Measurements from ENCODE around the gene KDM1A. TPM values are rescaled to one million over a fixed set of nuclear protein-coding genes. Genes with fewer than 3 reads are reported as not detected.

The KDM1A gene
- total and polyA plus RNA-seq, 9 of the 15 experiments (the other 6 are each of a cell fraction or from before 2014, with no cell fraction given), result 59.2 to 181 (median 168) TPM

- peak; percentile 71 to 72; a peak in 2 of 4 replicates for TF ChIP-seq SIN3A (IDR thresholded peaks at IDR 0.05; ENCODE audit: borderline replicate concordance in 2 of 2, control insufficient read depth in 1 of 2, low read depth in 2 of 2, low read length in 2 of 2)
- peak; percentile 80; the same call in 1 of the 2 replicates for TF ChIP-seq ZNF431 (CRISPR knock-in tag; IDR thresholded peaks at IDR 0.05)
- TF ChIP-seq NFATC3 (IDR thresholded peaks at IDR 0.05), result 0 out of 2 replicates have a peak, but pooled peaks have one; percentile 38
- TF ChIP-seq TARDBP (IDR thresholded peaks at IDR 0.05), result peak; percentile 92
- no peak for TF ChIP-seq ZBTB8A (IDR thresholded peaks at IDR 0.05; ENCODE audit: partially characterized antibody)
- peak; percentile 82 for TF ChIP-seq ERF (CRISPR knock-in tag; IDR thresholded peaks at IDR 0.05)
- TF ChIP-seq ZNF76 (CRISPR knock-in tag; IDR thresholded peaks at IDR 0.05; ENCODE audit: borderline replicate concordance), result peak; percentile 96
- no peak for TF ChIP-seq PHB (CRISPR knock-in tag; IDR thresholded peaks at IDR 0.05)
- TF ChIP-seq ZNF668 (CRISPR knock-in tag; IDR thresholded peaks at IDR 0.05), result peak; percentile 51; the same call in 1 of the 2 replicates
- no peak for TF ChIP-seq ZNF586 (CRISPR knock-in tag; conservative IDR thresholded peaks at IDR 0.05)
- TF ChIP-seq POLR2AphosphoS2 (IDR thresholded peaks at IDR 0.05; ENCODE audit: low read length), result no peak; the same call in 1 of the 2 replicates
- peak; percentile 71; the same call in 1 of the 2 replicates for TF ChIP-seq NFIC (IDR thresholded peaks at IDR 0.05)
- TF ChIP-seq TCF7 (IDR thresholded peaks at IDR 0.05; ENCODE audit: borderline replicate concordance), result peak; percentile 93
- no peak for TF ChIP-seq CREB3 (tag; conservative IDR thresholded peaks at IDR 0.05; ENCODE audit: low read depth)
- TF ChIP-seq POLR3G (IDR thresholded peaks at IDR 0.05; ENCODE audit: extremely low read depth, insufficient read length, insufficient replicate concordance), result no peak
- TF ChIP-seq CCAR2 (IDR thresholded peaks at IDR 0.05; ENCODE audit: low read depth, low read length), result no peak
- TF ChIP-seq ATF3 (IDR thresholded peaks at IDR 0.05), result no peak
- TF ChIP-seq ATF3 (CRISPR knock-in tag; conservative IDR thresholded peaks at IDR 0.05), result peak; percentile 85
- TF ChIP-seq SIN3B (IDR thresholded peaks at IDR 0.05; ENCODE audit: low read depth), result peak; percentile 65; the same call in 1 of the 2 replicates
- peak; percentile 93 for TF ChIP-seq TAF9B (IDR thresholded peaks at IDR 0.05; ENCODE audit: partially characterized antibody)
- TF ChIP-seq ZNF24 (IDR thresholded peaks at IDR 0.05), result peak; percentile 76; the same call in 1 of the 2 replicates
- peak in 1 of 2 experiments; percentile 82; a peak in 2 of 4 replicates for TF ChIP-seq RCOR1 (IDR thresholded peaks at IDR 0.05; ENCODE audit: borderline replicate concordance in 1 of 2, low read depth in 2 of 2, low read length in 2 of 2)
- peak; percentile 99 for TF ChIP-seq CXXC5 (CRISPR knock-in tag; IDR thresholded peaks at IDR 0.05)
- TF ChIP-seq CREB1 (IDR thresholded peaks at IDR 0.05), result peak; percentile 77
- peak; percentile 80 for TF ChIP-seq CREB1 (CRISPR knock-in tag; IDR thresholded peaks at IDR 0.05)
- TF ChIP-seq VEZF1 (CRISPR knock-in tag; IDR thresholded peaks at IDR 0.05), result peak; percentile 98
Measured at GRCh38 chr1:23019094-23019862, at the start of gene KDM1A (continued).

All from K562 (cell line).